ENCODE data around the gene L2HGDH. TPM values are rescaled to one million over a fixed set of nuclear protein-coding genes. Genes with fewer than 3 reads are reported as not detected.

L2HGDH gene
- 3.1 and 6.7 TPM in 2 replicates for total RNA-seq

DNA sequence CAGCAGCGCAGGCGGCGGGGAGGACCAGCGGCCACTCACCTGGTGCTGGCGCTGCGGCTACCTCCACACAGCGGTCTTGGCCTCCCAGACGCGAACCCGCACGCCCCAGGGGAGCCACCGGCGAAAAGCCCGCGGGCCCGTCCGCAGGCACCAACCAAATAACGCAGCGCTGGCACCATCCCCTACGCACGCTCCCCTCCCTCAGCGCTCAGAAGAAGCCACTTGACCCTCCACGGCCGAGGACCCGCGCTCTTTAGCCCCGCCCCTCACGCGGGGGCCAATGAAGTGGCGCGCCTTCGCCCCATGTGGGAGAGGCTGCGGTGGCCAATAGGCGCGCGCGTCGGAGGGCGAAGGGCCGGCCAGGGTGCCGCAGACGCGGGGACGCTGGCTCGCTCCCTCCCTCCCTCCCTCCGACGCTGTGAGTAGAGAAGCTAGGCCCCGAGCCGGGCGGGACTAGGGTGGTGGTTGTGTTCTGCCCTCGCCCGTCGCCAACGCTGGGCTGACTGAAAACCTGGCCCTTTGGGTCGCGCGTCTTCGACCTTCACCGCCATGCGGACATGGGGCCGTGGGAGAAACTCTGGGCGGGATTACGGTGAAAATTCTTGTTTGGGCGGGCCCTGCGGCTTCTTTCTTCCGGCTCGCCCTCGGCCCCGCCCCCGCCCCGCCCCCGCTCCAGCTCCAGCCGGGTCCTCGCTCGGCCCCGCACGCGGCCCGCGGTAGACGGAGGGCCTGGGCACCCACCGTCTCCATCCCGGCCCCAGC is at the start of gene L2HGDH, which contains the start of gene DMAC2L:
TSS of gene L2HGDH (minus strand) at position 258 of the 762 bp plus-strand sequence. CDS start at position 179, 79 bp downstream.
TSS of gene DMAC2L (plus strand) at position 353 of the 762 bp plus-strand sequence. CDS start 9,164 bp downstream, outside the sequence.

DNA sequence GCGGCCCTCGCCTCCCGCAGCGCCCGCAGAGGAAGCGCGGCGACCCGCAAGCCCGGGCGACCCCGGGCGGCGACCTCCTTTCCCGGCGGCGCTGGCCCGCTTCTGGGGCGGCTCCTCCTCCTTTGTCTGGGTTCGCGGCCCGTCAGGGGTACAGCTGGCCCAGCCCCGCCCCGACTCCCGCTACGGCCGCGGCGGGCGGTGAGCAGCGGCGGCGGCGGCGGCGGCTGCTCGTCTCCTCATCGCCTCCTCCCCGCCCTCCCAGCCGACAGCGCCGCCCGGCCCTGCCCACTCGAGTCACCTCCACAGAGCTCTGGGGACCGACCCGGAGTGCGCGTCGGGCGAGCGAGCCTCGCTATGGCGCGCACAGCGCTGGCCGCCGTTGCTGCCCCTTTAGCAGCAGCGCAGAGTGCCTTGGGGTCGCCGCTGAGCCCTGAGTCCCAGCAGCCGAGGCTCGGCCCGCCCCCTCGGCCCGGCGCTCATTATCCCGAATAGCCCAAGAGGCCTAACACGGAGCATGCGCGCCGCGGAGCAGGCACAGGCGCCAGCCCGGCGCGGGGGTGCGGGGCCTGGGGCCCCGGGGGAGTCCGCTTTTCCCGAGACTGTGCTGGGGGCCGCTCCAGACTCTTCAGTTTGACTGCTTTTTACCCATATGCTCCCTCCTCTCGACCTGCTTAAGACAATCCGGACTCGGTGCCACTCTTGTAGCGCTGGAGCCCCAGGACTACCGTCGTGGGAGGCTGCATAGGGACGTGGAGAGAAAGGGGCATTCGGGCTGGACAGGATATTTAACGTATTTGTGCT is 80.4 kb downstream of the L2HGDH start, which contains the start of gene SOS2:
TSS of gene SOS2 (minus strand) at position 104 of the 801 bp plus-strand sequence. CDS start 295 bp downstream, outside the sequence.

Other genes with a start within 250 kb of the L2HGDH start
- 3.4 and 4.1 TPM in 2 replicates for gene VCPKMT, start 195.7 kb downstream of the L2HGDH start, total RNA-seq
- 16.4 and 36.8 TPM in 2 replicates for gene SOS2, start 80.7 kb downstream of the L2HGDH start, total RNA-seq
- gene DMAC2L, start 95 bp upstream of the L2HGDH start, total RNA-seq: 4.5 and 4.7 TPM in 2 replicates
- gene CDKL1, start 84.7 kb upstream of the L2HGDH start, total RNA-seq: 9.7 and 15.1 TPM in 2 replicates
- gene MAP4K5, start 220.3 kb upstream of the L2HGDH start, total RNA-seq: 29.6 and 50.7 TPM in 2 replicates
- 1.8 and 4.0 TPM in 2 replicates for gene ATL1, start 247.9 kb upstream of the L2HGDH start, total RNA-seq

All from bladder microvascular endothelial cell (primary cell).